PC-3 (cell line): ENCODE results near the gene FASTK. TPM values are rescaled to one million over a fixed set of nuclear protein-coding genes. Genes with fewer than 3 reads are reported as not detected.

Experiments used
- ATAC-seq: fragments of 200-7000 bp; cut with Tn5 transposase; 2 replicates; pipeline ENCODE4 v1.9.1; 2020; ENCODE audit warnings: mild to moderate bottlenecking, moderate library complexity
- BruUV-seq: library from RNA; stranded (reverse); fragments of 400-500 nt; replicated peaks from 2 replicates; lab custom pipeline; 2021; lab: Mats Ljungman, UMichigan
- CTCF ChIA-PET: fragments of 300-600 bp; sonication (Branson Sonifier 250); formaldehyde crosslinking; loops from one replicate; lab custom pipeline; 2022; ENCODE audit warnings: antibody characterized with exemption; lab: Charles Lee
- POLR2A ChIA-PET: fragments of 300-600 bp; sonication (Branson Sonifier 250); formaldehyde crosslinking; loops from one replicate; lab custom pipeline; 2022; ENCODE audit warnings: antibody characterized with exemption; ENCODE audit not compliant: unreplicated experiment; lab: Charles Lee
- DNase-seq: peaks from one replicate; pipeline ENCODE4 v3.0.0-alpha.2; 2015
- H2AFZ ChIP-seq: fragments of 300-600 bp; sonication (generic); 2 replicates; pipeline ENCODE4 v1.6.0; 2016; ENCODE audit warnings: antibody characterized with exemption, low read length
- H3F3A ChIP-seq: fragments of 300-600 bp; sonication (generic); one replicate; pipeline ENCODE4 v1.6.0; 2017; ENCODE audit warnings: antibody characterized with exemption, low read length, control low read depth, mild to moderate bottlenecking; ENCODE audit not compliant: unreplicated experiment
- H3K27ac ChIP-seq: fragments of 300-600 bp; sonication (generic); 2 replicates; pipeline ENCODE4 v1.5.1; 2016; ENCODE audit warnings: mild to moderate bottlenecking, low read length
- H3K27me3 ChIP-seq: fragments of 300-600 bp; sonication (generic); 2 replicates; pipeline ENCODE4 v1.6.1; 2016; ENCODE audit warnings: low read length, mixed read lengths
- H3K36me3 ChIP-seq: fragments of 300-600 bp; sonication (generic); 2 replicates; pipeline ENCODE4 v1.6.1; 2016; ENCODE audit warnings: low read depth, mixed run types, low read length, mixed read lengths
- H3K4me1 ChIP-seq: fragments of 300-600 bp; sonication (generic); 2 replicates; pipeline ENCODE4 v1.5.1; 2016; ENCODE audit warnings: low read length; ENCODE audit not compliant: insufficient read depth
- H3K4me2 ChIP-seq: fragments of 300-600 bp; sonication (generic); 2 replicates; pipeline ENCODE4 v1.6.0; 2016; ENCODE audit warnings: low read length
- H3K4me3 ChIP-seq: fragments of 300-600 bp; sonication (generic); 2 replicates; pipeline ENCODE4 v1.5.1; 2016; ENCODE audit warnings: mild to moderate bottlenecking, low read length, mixed read lengths
- H3K79me2 ChIP-seq: fragments of 300-600 bp; sonication (generic); 2 replicates; pipeline ENCODE4 v1.6.1; 2017; ENCODE audit warnings: low read length, mixed read lengths
- H3K9ac ChIP-seq: fragments of 300-600 bp; sonication (generic); 2 replicates; pipeline ENCODE4 v1.6.0; 2016; ENCODE audit warnings: mild to moderate bottlenecking, low read length
- H3K9me2 ChIP-seq: fragments of 300-600 bp; sonication (generic); replicated peaks from 2 replicates; pipeline ENCODE4 v1.6.1; 2016; ENCODE audit warnings: mixed run types, low read length, mixed read lengths
- H3K9me3 ChIP-seq: fragments of 300-600 bp; sonication (generic); 2 replicates; pipeline ENCODE4 v1.6.1; 2016; ENCODE audit warnings: low read length, mixed read lengths
- H4K20me1 ChIP-seq: fragments of 300-600 bp; sonication (generic); 2 replicates; pipeline ENCODE4 v1.6.1; 2016; ENCODE audit warnings: low read length, mixed read lengths
- CTCF ChIP-seq: fragments of 300-600 bp; sonication (generic); conservative IDR thresholded peaks from 2 replicates; pipeline ENCODE4 v1.5.1; 2017; ENCODE audit warnings: antibody characterized with exemption, low read depth, mild to moderate bottlenecking, low read length
- EZH2 ChIP-seq: fragments of 300-600 bp; sonication (generic); IDR thresholded peaks from one replicate; pipeline ENCODE4 v1.6.1; 2017; ENCODE audit warnings: antibody characterized with exemption, mild to moderate bottlenecking, low read length; ENCODE audit not compliant: unreplicated experiment
- EZH2phosphoT487 ChIP-seq: fragments of 300-600 bp; sonication (generic); IDR thresholded peaks from 2 replicates; pipeline ENCODE4 v1.6.1; 2018; ENCODE audit warnings: mild to moderate bottlenecking, antibody characterized with exemption, low read length, borderline replicate concordance
- intact Hi-C: fragments of 100-400 bp; cut with micrococcal nuclease; formaldehyde crosslinking; loops from 2 replicates; pipeline ENCODE4 v1.9.0; 2023
- total RNA-seq: library from RNA; depleted of rRNA; stranded (reverse); fragments of >200 nt; gene quantifications from 2 replicates; pipeline ENCODE4 v1.2.3, GENCODE V29; 2014

Gene FASTK
- total RNA-seq, 1 experiment from 2014 or later: 163 TPM

GRCh38 chr7:151053096-151053495 is 27.5 kb downstream of the FASTK start:
- H3K36me3 ChIP-seq: no peaks in the 10 kb centered on the region
- DNase-seq (no peak), ATAC-seq (no peak)
- BruUV-seq: no TSS peak
- no peaks in the 10 kb centered on the region for H4K20me1 ChIP-seq
- intact Hi-C loops: no loop called here
- H2AFZ ChIP-seq: no peak overlapping the region
- H3K4me3 ChIP-seq: no peak overlapping the region
- POLR2A ChIA-PET: no interaction called here
- H3K4me1 ChIP-seq: peaks cover 8% of the 10 kb centered on the region
- H3F3A ChIP-seq: no peaks in the 10 kb centered on the region
- H3K9me3 ChIP-seq: no peaks in the 10 kb centered on the region
- no peak overlapping the region for H3K27ac ChIP-seq
- H3K4me2 ChIP-seq: no peak overlapping the region
- no peaks in the 10 kb centered on the region for H3K27me3 ChIP-seq
- CTCF ChIA-PET: no interaction called here
- no peaks in the 10 kb centered on the region for H3K9me2 ChIP-seq
- no peak overlapping the region for H3K9ac ChIP-seq
- no peaks in the 10 kb centered on the region for H3K79me2 ChIP-seq
- TF ChIP-seq EZH2: no peak

- Histone ChIP-seq H3K9me3 (no peaks in the 10 kb centered on the region), H3K27me3 (no peaks in the 10 kb centered on the region), H2AFZ (no peak overlapping the region), H3K27ac (no peak overlapping the region), H3F3A (no peaks in the 10 kb centered on the region), H3K4me2 (no peak overlapping the region), H4K20me1 (no peaks in the 10 kb centered on the region), H3K9ac (no peak overlapping the region), H3K36me3 (no peaks in the 10 kb centered on the region), H3K79me2 (no peaks in the 10 kb centered on the region), H3K4me1 (peaks cover 12% of the 10 kb centered on the region), H3K4me3 (no peak overlapping the region), H3K9me2 (no peaks in the 10 kb centered on the region)
- intact Hi-C loops: no loop called here
- TF ChIP-seq EZH2phosphoT487 (no peak), CTCF (no peak), EZH2 (no peak)
- DNase-seq: no peak
- ATAC-seq: no peak
- BruUV-seq: no TSS peak
- ChIA-PET POLR2A (interaction anchor here (0.5 to 0.6 kb wide), 2 partner anchors 23 to 29 kb away, joined by 3 to 4 read pairs; partner anchors contain the start of genes ABCB8 and FASTK), CTCF (no interaction called here)
These were observed 29.5 kb downstream of the FASTK start for GRCh38 chr7:151051108-151051507.

- CTCF ChIA-PET: no interaction called here
- BruUV-seq: no TSS peak
- no peak for DNase-seq
- no peak for ATAC-seq
- H4K20me1 ChIP-seq: no peaks in the 10 kb centered on the region
- H3F3A ChIP-seq: no peaks in the 10 kb centered on the region
- POLR2A ChIA-PET: no interaction called here
- H3K9me3 ChIP-seq: no peaks in the 10 kb centered on the region
- intact Hi-C loops: no loop called here
- no peak overlapping the region for H3K9ac ChIP-seq
- no peaks in the 10 kb centered on the region for H3K36me3 ChIP-seq
- no peak overlapping the region for H2AFZ ChIP-seq
- no peak for TF ChIP-seq CTCF
- no peak for TF ChIP-seq EZH2
- no peak for TF ChIP-seq EZH2phosphoT487
- no peak overlapping the region for H3K4me2 ChIP-seq
- no peaks in the 10 kb centered on the region for H3K9me2 ChIP-seq
- H3K79me2 ChIP-seq: no peaks in the 10 kb centered on the region
- H3K27ac ChIP-seq: no peak overlapping the region
- no peak overlapping the region for H3K4me3 ChIP-seq
- H3K27me3 ChIP-seq: no peaks in the 10 kb centered on the region
- peaks cover 12% of the 10 kb centered on the region for H3K4me1 ChIP-seq
These were observed 31.6 kb downstream of the FASTK start for GRCh38 chr7:151048911-151049463.
